ENCODE measurements around the gene EVX1. TPM values are rescaled to one million over a fixed set of nuclear protein-coding genes. Genes with fewer than 3 reads are reported as not detected.

EVX1 gene
- total and polyA plus RNA-seq, 2 of the 8 experiments (the other 6 are each of a cell fraction or from before 2014, with no cell fraction given): not detected

DNA sequence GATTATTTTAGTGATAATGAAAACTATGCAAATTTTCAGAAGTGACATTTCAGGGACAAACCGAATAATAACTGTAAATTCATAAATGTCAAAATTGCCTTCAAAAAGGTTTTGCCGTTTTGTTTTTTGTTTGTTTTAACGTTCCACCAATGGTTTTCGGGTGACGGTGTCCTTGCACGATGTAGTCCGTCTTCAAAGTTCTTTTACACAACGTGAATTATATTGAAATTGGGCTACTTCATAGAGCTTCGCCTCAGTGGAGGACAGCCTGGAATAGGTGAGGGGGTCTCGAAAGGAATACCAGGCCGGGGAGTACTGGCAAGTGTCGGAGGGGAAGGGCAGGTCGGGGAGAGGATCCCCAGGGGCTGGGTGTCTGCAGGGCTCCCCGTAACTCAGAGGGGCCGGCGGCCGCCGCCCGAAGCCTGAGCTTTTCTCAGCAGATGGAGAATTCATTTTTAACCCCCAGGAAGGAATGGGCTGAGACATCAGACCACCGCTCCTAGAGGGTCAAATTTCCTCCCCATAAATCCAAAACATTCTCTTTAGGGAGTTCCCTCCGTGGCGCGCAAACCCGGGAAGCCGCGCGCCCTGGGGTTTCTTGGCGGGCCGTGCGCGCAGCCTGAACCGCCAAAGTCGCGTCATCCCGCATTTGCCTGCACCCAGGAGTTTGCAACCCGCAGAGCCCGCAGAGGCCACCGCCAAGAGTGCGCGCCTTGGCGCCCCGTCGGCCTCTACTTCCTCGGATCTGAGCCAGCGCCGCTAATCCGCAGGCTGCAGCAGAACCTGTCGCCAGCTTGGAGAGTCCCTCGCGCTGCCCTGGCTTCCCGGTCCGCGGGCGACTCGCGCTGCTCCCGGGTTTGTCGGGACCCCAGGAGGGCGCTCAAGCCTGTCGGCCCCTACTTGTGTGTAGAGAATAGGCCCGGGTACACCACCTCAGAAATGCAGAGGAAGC lies 17.3 kb upstream of the EVX1 start (continued):
- TF ChIP-seq, protein P1, sequence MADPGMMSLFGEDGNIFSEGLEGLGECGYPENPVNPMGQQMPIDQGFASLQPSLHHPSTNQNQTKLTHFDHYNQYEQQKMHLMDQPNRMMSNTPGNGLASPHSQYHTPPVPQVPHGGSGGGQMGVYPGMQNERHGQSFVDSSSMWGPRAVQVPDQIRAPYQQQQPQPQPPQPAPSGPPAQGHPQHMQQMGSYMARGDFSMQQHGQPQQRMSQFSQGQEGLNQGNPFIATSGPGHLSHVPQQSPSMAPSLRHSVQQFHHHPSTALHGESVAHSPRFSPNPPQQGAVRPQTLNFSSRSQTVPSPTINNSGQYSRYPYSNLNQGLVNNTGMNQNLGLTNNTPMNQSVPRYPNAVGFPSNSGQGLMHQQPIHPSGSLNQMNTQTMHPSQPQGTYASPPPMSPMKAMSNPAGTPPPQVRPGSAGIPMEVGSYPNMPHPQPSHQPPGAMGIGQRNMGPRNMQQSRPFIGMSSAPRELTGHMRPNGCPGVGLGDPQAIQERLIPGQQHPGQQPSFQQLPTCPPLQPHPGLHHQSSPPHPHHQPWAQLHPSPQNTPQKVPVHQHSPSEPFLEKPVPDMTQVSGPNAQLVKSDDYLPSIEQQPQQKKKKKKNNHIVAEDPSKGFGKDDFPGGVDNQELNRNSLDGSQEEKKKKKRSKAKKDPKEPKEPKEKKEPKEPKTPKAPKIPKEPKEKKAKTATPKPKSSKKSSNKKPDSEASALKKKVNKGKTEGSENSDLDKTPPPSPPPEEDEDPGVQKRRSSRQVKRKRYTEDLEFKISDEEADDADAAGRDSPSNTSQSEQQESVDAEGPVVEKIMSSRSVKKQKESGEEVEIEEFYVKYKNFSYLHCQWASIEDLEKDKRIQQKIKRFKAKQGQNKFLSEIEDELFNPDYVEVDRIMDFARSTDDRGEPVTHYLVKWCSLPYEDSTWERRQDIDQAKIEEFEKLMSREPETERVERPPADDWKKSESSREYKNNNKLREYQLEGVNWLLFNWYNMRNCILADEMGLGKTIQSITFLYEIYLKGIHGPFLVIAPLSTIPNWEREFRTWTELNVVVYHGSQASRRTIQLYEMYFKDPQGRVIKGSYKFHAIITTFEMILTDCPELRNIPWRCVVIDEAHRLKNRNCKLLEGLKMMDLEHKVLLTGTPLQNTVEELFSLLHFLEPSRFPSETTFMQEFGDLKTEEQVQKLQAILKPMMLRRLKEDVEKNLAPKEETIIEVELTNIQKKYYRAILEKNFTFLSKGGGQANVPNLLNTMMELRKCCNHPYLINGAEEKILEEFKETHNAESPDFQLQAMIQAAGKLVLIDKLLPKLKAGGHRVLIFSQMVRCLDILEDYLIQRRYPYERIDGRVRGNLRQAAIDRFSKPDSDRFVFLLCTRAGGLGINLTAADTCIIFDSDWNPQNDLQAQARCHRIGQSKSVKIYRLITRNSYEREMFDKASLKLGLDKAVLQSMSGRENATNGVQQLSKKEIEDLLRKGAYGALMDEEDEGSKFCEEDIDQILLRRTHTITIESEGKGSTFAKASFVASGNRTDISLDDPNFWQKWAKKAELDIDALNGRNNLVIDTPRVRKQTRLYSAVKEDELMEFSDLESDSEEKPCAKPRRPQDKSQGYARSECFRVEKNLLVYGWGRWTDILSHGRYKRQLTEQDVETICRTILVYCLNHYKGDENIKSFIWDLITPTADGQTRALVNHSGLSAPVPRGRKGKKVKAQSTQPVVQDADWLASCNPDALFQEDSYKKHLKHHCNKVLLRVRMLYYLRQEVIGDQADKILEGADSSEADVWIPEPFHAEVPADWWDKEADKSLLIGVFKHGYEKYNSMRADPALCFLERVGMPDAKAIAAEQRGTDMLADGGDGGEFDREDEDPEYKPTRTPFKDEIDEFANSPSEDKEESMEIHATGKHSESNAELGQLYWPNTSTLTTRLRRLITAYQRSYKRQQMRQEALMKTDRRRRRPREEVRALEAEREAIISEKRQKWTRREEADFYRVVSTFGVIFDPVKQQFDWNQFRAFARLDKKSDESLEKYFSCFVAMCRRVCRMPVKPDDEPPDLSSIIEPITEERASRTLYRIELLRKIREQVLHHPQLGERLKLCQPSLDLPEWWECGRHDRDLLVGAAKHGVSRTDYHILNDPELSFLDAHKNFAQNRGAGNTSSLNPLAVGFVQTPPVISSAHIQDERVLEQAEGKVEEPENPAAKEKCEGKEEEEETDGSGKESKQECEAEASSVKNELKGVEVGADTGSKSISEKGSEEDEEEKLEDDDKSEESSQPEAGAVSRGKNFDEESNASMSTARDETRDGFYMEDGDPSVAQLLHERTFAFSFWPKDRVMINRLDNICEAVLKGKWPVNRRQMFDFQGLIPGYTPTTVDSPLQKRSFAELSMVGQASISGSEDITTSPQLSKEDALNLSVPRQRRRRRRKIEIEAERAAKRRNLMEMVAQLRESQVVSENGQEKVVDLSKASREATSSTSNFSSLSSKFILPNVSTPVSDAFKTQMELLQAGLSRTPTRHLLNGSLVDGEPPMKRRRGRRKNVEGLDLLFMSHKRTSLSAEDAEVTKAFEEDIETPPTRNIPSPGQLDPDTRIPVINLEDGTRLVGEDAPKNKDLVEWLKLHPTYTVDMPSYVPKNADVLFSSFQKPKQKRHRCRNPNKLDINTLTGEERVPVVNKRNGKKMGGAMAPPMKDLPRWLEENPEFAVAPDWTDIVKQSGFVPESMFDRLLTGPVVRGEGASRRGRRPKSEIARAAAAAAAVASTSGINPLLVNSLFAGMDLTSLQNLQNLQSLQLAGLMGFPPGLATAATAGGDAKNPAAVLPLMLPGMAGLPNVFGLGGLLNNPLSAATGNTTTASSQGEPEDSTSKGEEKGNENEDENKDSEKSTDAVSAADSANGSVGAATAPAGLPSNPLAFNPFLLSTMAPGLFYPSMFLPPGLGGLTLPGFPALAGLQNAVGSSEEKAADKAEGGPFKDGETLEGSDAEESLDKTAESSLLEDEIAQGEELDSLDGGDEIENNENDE (IDR thresholded peaks at IDR 0.05; ENCODE audit: insufficient replicate concordance, low read length): no peak
- TF ChIP-seq TAF1 (IDR thresholded peaks at IDR 0.05; ENCODE audit: low read depth, low read length) (no peak), SIRT6 (IDR thresholded peaks at IDR 0.05; ENCODE audit: low read length) (no peak), TAF7 (optimal IDR thresholded peaks at IDR 0.05; ENCODE audit: borderline replicate concordance, low read depth, low read length) (no peak), EP300 (IDR thresholded peaks at IDR 0.05; ENCODE audit: borderline replicate concordance in 1 of 2, low read depth in 2 of 2, low read length in 2 of 2) (no peak), PHF8 (conservative IDR thresholded peaks at IDR 0.05; ENCODE audit: low read depth, low read length) (no peak), HDAC6 (IDR thresholded peaks at IDR 0.05; ENCODE audit: low read depth, low read length) (no peak), JUND (IDR thresholded peaks at IDR 0.05; ENCODE audit: low read length) (no peak), CHD2 (IDR thresholded peaks at IDR 0.05; ENCODE audit: low read length) (no peak), TEAD4 (IDR thresholded peaks at IDR 0.05; ENCODE audit: low read depth, low read length) (no peak)

Data from H1 (cell line).